Right atrium auricular region (tissue), 2 donors: Measurements from ENCODE around the gene HS6ST3. TPM values are rescaled to one million over a fixed set of nuclear protein-coding genes. Genes with fewer than 3 reads are reported as not detected.

Source experiments
- DNase-seq: peaks from one replicate; pipeline ENCODE4 v3.0.0-alpha.2; 2019; ENCODE audit warnings: low spot score
- H3K27ac ChIP-seq, 2 donors: fragments of 200-600 bp; sonication (generic); 1 replicate in 1 of 2; 2 replicates in 1 of 2; pipeline ENCODE4 v1.5.1; 2016 to 2019
- H3K27me3 ChIP-seq, 2 donors: fragments of 200-600 bp; sonication (generic); one replicate each; pipeline versions ENCODE4 v1.5.1 to v1.6.0; 2017 to 2019
- H3K36me3 ChIP-seq: fragments of 200-600 bp; sonication (generic); one replicate; pipeline ENCODE4 v1.5.1; 2016
- H3K4me1 ChIP-seq, 2 donors: fragments of 200-600 bp; sonication (generic); one replicate each; pipeline versions ENCODE4 v1.5.1 to v1.6.0; 2017 to 2019
- H3K4me3 ChIP-seq, 2 donors: fragments of 200-600 bp; sonication (generic); 1 replicate in 1 of 2; 2 replicates in 1 of 2; pipeline ENCODE4 v1.5.1; 2017 to 2019; ENCODE audit warnings: mild to moderate bottlenecking in 1 of 2, moderate library complexity in 1 of 2
- H3K9me3 ChIP-seq, 2 donors: fragments of 200-600 bp; sonication (generic); one replicate each; pipeline ENCODE4 v1.5.1; 2019
- CTCF ChIP-seq, 2 donors: fragments of 200-600 bp; sonication (generic); IDR thresholded peaks; one replicate each; pipeline ENCODE4 v1.5.1; 2019; ENCODE audit warnings: antibody characterized with exemption in 2 of 2
- total RNA-seq, 2 donors: library from RNA; depleted of rRNA; stranded (reverse); fragments of >200 nt; gene quantifications; one replicate each; pipeline ENCODE4 v1.1.0, GENCODE V29; 2016

The HS6ST3 gene
- total RNA-seq, 2 donors from 2014 or later, result 0.59 to 3.1 TPM

GRCh38 chr13:96858133-96858826 lies 768.4 kb downstream of the HS6ST3 start:
- Histone ChIP-seq H3K4me1 (no peaks in the 10 kb centered on the region), H3K27ac (no peak overlapping the region), H3K9me3 (no peaks in the 10 kb centered on the region), H3K36me3 (no peaks in the 10 kb centered on the region), H3K4me3 (no peak overlapping the region), H3K27me3 (no peaks in the 10 kb centered on the region)
- no peak for DNase-seq
- no peak for TF ChIP-seq CTCF (IDR thresholded peaks at IDR 0.05)

GRCh38 chr13:96860882-96861281 lies 771.0 kb downstream of the HS6ST3 start:
- TF ChIP-seq CTCF (IDR thresholded peaks at IDR 0.05), result no peak
- Histone ChIP-seq H3K27me3 (no peaks in the 10 kb centered on the region), H3K4me3 (no peak overlapping the region), H3K27ac (no peak overlapping the region), H3K9me3 (no peaks in the 10 kb centered on the region), H3K36me3 (no peaks in the 10 kb centered on the region), H3K4me1 (no peaks in the 10 kb centered on the region)
- no peak for DNase-seq

GRCh38 chr13:96862093-96862492 lies 772.2 kb downstream of the HS6ST3 start:
- no peak for TF ChIP-seq CTCF (IDR thresholded peaks at IDR 0.05)
- no peak overlapping the region for H3K4me3 ChIP-seq

GRCh38 chr13:96862999-96863398 lies 773.1 kb downstream of the HS6ST3 start:
- Histone ChIP-seq H3K4me3 (no peak overlapping the region), H3K4me1 (no peaks in the 10 kb centered on the region), H3K27me3 (no peaks in the 10 kb centered on the region), H3K36me3 (no peaks in the 10 kb centered on the region), H3K27ac (no peak overlapping the region), H3K9me3 (no peaks in the 10 kb centered on the region)
- no peak for DNase-seq
- TF ChIP-seq CTCF (IDR thresholded peaks at IDR 0.05), result no peak

More at GRCh38 chr13:96862093-96862492, 772.2 kb downstream of the HS6ST3 start:
- no peak for DNase-seq
- Histone ChIP-seq H3K9me3 (no peaks in the 10 kb centered on the region), H3K36me3 (no peaks in the 10 kb centered on the region), H3K27me3 (no peaks in the 10 kb centered on the region), H3K27ac (no peak overlapping the region), H3K4me1 (no peaks in the 10 kb centered on the region)

GRCh38 chr13:96871469-96871868 lies 781.6 kb downstream of the HS6ST3 start:
- Histone ChIP-seq H3K4me3 (no peak overlapping the region), H3K36me3 (no peaks in the 10 kb centered on the region), H3K4me1 (no peaks in the 10 kb centered on the region), H3K9me3 (no peaks in the 10 kb centered on the region), H3K27ac (no peak overlapping the region), H3K27me3 (no peaks in the 10 kb centered on the region)
- TF ChIP-seq CTCF (IDR thresholded peaks at IDR 0.05), result no peak
- DNase-seq, result no peak

- no peak for DNase-seq
- no peaks in the 10 kb centered on the region for H3K36me3 ChIP-seq
- no peak overlapping the region for H3K4me3 ChIP-seq
- no peak overlapping the region for H3K27ac ChIP-seq
- H3K9me3 ChIP-seq, result no peaks in the 10 kb centered on the region
- no peak for TF ChIP-seq CTCF (IDR thresholded peaks at IDR 0.05)
- H3K4me1 ChIP-seq, result no peaks in the 10 kb centered on the region
- H3K27me3 ChIP-seq, result no peaks in the 10 kb centered on the region
These were observed 790.5 kb downstream of the HS6ST3 start for GRCh38 chr13:96880419-96880818.
